HepG2 (cell line): ENCODE results near the gene DAZAP1. TPM values are rescaled to one million over a fixed set of nuclear protein-coding genes. Genes with fewer than 3 reads are reported as not detected.

Source experiments
- ATAC-seq: fragments of 200-7000 bp; cut with Tn5 transposase; 3 replicates; pipeline ENCODE4 v1.9.1; 2020; ENCODE audit warnings: mild to moderate bottlenecking, moderate library complexity
- BruUV-seq: library from RNA; stranded (reverse); fragments of 400-500 nt; replicated peaks from 2 replicates; lab custom pipeline; 2021; lab: Mats Ljungman, UMichigan
- CTCF ChIA-PET: fragments of 300-600 bp; formaldehyde crosslinking; extraction: SDS; loops from one replicate; lab custom pipeline; 2021; ENCODE audit warnings: low total read pairs, inconsistent platforms, low intra/inter-chr PET ratio; lab: Yijun Ruan, JAX
- POLR2A ChIA-PET: fragments of 350-600 bp; sonication (Branson Sonifier 250); formaldehyde crosslinking; loops from one replicate; lab custom pipeline; 2020; ENCODE audit warnings: antibody characterized with exemption, inconsistent platforms; lab: Yijun Ruan, JAX
- DNase-seq: peaks from one replicate; pipeline ENCODE4 v3.0.0-alpha.2; 2015; ENCODE audit warnings: low spot score
- FAIRE-seq: peaks from 3 replicates; lab custom pipeline; 2011; peaks lifted over from hg19 to GRCh38; lab: Jason Lieb, UNC
- H2AFZ ChIP-seq: one replicate; pipeline ENCODE4 v1.6.1; 2011; ENCODE audit warnings: low read length, inconsistent platforms
- H3K27ac ChIP-seq: fragments of 300-600 bp; 3 replicates; pipeline ENCODE4 v1.8.0; 2011; ENCODE audit warnings: mixed run types, mild to moderate bottlenecking, mixed read lengths, low read length, inconsistent platforms; ENCODE audit not compliant: insufficient read depth; ENCODE audit errors: extremely low read length
- H3K27me3 ChIP-seq, 2 experiments: fragments of 200-600 bp in 1 of 2; 2 replicates in 1 of 2; 3 replicates in 1 of 2; pipeline versions ENCODE4 v1.6.0 to v1.8.0; 2011; ENCODE audit warnings: low read length in 2 of 2, mild to moderate bottlenecking in 2 of 2, moderate library complexity in 2 of 2, inconsistent platforms in 1 of 2; ENCODE audit not compliant: insufficient read depth in 2 of 2, control insufficient read depth in 1 of 2
- H3K36me3 ChIP-seq, 2 experiments: fragments of 200-600 bp in 1 of 2; replicated peaks in 1 of 2; 2 replicates in 1 of 2; 3 replicates in 1 of 2; pipeline versions ENCODE4 v1.5.1 to v1.8.0; 2011; ENCODE audit warnings: low read length in 2 of 2, inconsistent platforms in 1 of 2; ENCODE audit not compliant: insufficient read depth in 2 of 2, control insufficient read depth in 1 of 2
- H3K4me1 ChIP-seq: 2 replicates; pipeline ENCODE4 v1.5.1; 2012; ENCODE audit warnings: low read length, inconsistent platforms; ENCODE audit not compliant: insufficient read depth
- H3K4me2 ChIP-seq: 2 replicates; pipeline ENCODE4 v1.6.0; 2011; ENCODE audit warnings: low read depth, low read length, inconsistent platforms
- H3K4me3 ChIP-seq, 3 experiments: fragments of 200-600 bp in 1 of 3; sonication (generic), shearing (Covaris generic) in 1 of 3; replicated peaks in 1 of 3; 2 replicates each; pipeline ENCODE4 v1.5.1; 2011 to 2016; ENCODE audit warnings: low read length in 3 of 3, inconsistent platforms in 2 of 3, low read depth in 2 of 3, mild to moderate bottlenecking in 2 of 3, control low read depth in 1 of 3, mixed read lengths in 1 of 3; ENCODE audit not compliant: insufficient read depth in 1 of 3
- H3K79me2 ChIP-seq: one replicate; pipeline ENCODE4 v1.6.1; 2011; ENCODE audit warnings: low read length, inconsistent platforms; ENCODE audit not compliant: insufficient read depth
- H3K9ac ChIP-seq: 2 replicates; pipeline ENCODE4 v1.6.0; 2011; ENCODE audit warnings: mild to moderate bottlenecking, low read depth, low read length, inconsistent platforms; ENCODE audit not compliant: insufficient read depth
- H3K9me3 ChIP-seq: 2 replicates; pipeline ENCODE4 v1.5.1; 2012; ENCODE audit warnings: mild to moderate bottlenecking, low read length
- H4K20me1 ChIP-seq: 2 replicates; pipeline ENCODE4 v1.6.0; 2011; ENCODE audit warnings: inconsistent platforms, mild to moderate bottlenecking, low read length, moderate library complexity; ENCODE audit not compliant: insufficient read depth
- FLYWCH1 ChIP-seq: sonication (generic); formaldehyde crosslinking; IDR thresholded peaks from 2 replicates; pipeline ENCODE4 v1.8.1; 2023; ENCODE audit warnings: mild to moderate bottlenecking, missing genetic modification reagents
- HOXA3 ChIP-seq: sonication (generic); formaldehyde crosslinking; IDR thresholded peaks from 2 replicates; pipeline ENCODE4 v1.5.0; 2020; ENCODE audit warnings: missing genetic modification reagents
- IKZF4 ChIP-seq: sonication (generic); formaldehyde crosslinking; IDR thresholded peaks from 2 replicates; pipeline ENCODE4 v1.5.1; 2020; ENCODE audit warnings: borderline replicate concordance, mild to moderate bottlenecking, low read depth, missing genetic modification reagents; ENCODE audit errors: not compliant biosample characterization
- IRF2 ChIP-seq: IDR thresholded peaks from 2 replicates; pipeline ENCODE4 v1.6.1; 2018; ENCODE audit warnings: missing genetic modification reagents, missing compliant biosample characterization
- KDM5A ChIP-seq: fragments of 200-600 bp; sonication (generic); IDR thresholded peaks from 2 replicates; pipeline ENCODE4 v1.7.0; 2018; ENCODE audit warnings: antibody characterized with exemption, mild to moderate bottlenecking, low read length, borderline replicate concordance
- NFYC ChIP-seq: IDR thresholded peaks from 2 replicates; pipeline ENCODE4 v1.6.1; 2016; ENCODE audit warnings: missing genetic modification reagents, missing compliant biosample characterization
- PRDM10 ChIP-seq: sonication (generic); formaldehyde crosslinking; IDR thresholded peaks from 2 replicates; pipeline ENCODE4 v1.4.0; 2020; ENCODE audit warnings: low read depth, missing genetic modification reagents
- TBL1XR1 ChIP-seq: fragments of 150-350 bp; IDR thresholded peaks from 2 replicates; pipeline ENCODE4 v1.6.1; 2014; ENCODE audit warnings: borderline replicate concordance, low read length; ENCODE audit not compliant: partially characterized antibody
- ZNF441 ChIP-seq: sonication (generic); formaldehyde crosslinking; IDR thresholded peaks from 2 replicates; pipeline ENCODE4 v1.7.0; 2021; ENCODE audit warnings: missing genetic modification reagents, borderline replicate concordance
- ZNF703 ChIP-seq: sonication (generic); formaldehyde crosslinking; IDR thresholded peaks from 2 replicates; pipeline ENCODE4 v1.5.1; 2020; ENCODE audit warnings: missing genetic modification reagents, mild to moderate bottlenecking, moderate library complexity, borderline replicate concordance
- WGBS: methylation state at CpG from one replicate; pipeline ENCODE4 v1.1.6; 2017; ENCODE audit warnings: low lambda C conversion rate; 5-methylcytosine and 5-hydroxymethylcytosine counted together
- in situ Hi-C: cut with HindIII; loops from 2 replicates; pipeline ENCODE4 v1.10.0; 2017; ENCODE audit warnings: low pct_unique_long_range_greater_than_20kb; ENCODE audit not compliant: extremely low pct_ligation_motif_present
- intact Hi-C: fragments of 100-400 bp; cut with micrococcal nuclease; formaldehyde crosslinking; loops from one replicate; pipeline ENCODE4 v1.10.0; 2022; ENCODE audit not compliant: unreplicated experiment
- polyA plus RNA-seq, 8 experiments: library from polyadenylated mRNA; depleted of rRNA in 3 of 8; stranded (reverse) in 7 of 8; unstranded in 1 of 8; fragments of >200 nt; fragmentation: Illumina TruSeq in 4 of 8; extraction: Trizol in 4 of 8; gene quantifications; 2 replicates each; pipeline versions ENCODE4 v1.2.1 to v1.2.3, GENCODE V29; 2011 to 2016; ENCODE audit warnings: low read depth in 4 of 8, missing spikeins in 1 of 8, mixed read lengths in 1 of 8; ENCODE audit not compliant: insufficient read depth in 1 of 8
- total RNA-seq, 5 experiments: library from RNA; depleted of rRNA; stranded (reverse); fragments of >200 nt; fragmentation: Illumina TruSeq; extraction: Trizol; gene quantifications; 2 replicates each; pipeline ENCODE4 v1.2.3, GENCODE V29; 2016; ENCODE audit warnings: low read depth in 1 of 5

Gene DAZAP1
- total and polyA plus RNA-seq, 2 of the 13 experiments (the other 11 are each of a cell fraction or from before 2014, with no cell fraction given): 63.3 to 79.2 TPM

DNA sequence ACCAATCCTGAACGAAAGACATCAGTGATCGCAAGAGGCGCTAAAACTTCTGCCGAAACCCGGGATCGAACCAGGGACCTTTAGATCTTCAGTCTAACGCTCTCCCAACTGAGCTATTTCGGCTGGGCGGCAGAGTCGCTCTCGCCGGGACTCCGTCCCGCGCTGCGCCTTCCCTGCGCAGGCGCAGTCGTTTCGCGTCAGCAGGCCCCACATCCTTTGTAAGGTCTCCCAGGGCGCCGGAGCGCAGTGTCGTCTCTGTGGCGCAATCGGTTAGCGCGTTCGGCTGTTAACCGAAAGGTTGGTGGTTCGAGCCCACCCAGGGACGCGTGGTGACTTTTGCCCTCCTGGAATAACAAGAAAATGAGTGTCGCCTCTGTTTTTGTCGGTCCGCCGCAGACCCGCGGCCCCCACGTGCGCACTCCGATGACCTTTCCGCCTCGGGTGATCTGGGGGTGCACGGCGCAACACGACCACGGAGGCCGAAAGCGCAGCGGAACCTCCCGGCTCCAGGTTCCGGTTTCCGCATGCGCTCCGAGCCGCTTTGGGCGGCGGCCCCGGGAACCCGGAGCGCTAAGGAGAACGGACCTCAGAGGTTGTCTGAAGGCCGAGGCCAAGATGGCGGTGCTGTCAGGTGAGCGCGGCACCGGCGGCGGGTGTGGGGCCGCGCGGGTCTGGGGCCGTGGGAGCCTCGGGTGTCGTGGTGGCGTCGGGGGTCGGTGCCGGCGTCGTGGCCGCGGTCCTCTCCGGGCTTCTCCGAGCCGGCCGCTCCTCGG, 23.9 kb upstream of the DAZAP1 start, which contains the start of gene NDUFS7 (continued):
- TF ChIP-seq IKZF4 (CRISPR knock-in tag) (peak; percentile 61), FLYWCH1 (CRISPR knock-in tag) (no peak), NFYC (CRISPR knock-in tag) (peak; percentile 29; the same call in 1 of the 2 replicates), ZNF441 (CRISPR knock-in tag) (peak; percentile 86), IRF2 (peak; percentile 97), HOXA3 (peak; percentile 99), TBL1XR1 (peak; percentile 76)

DNA sequence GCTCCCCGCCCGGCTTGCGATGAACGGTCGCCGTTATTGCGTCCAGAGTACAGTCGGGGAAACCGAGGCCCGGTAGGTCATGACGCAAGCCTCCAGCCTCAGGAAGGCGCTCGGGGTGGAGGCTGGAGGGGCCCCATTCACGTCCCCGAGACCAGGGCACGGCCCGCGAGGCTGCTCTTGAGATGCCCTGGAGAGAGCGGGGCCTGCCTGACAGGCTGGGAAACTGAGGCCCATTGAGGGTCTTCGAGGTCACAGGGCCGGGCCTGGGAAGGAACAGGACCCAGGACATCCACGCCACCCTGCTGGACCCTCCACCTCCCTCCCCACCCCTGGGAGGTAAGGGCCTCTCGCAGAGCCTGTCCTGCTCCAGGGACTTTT, 23.3 kb upstream of the DAZAP1 start:
- DNase-seq (no peak), FAIRE-seq (no peak), ATAC-seq (no peak; the same call in 1 of the 3 replicates)
- Histone ChIP-seq H3K4me3 (peak overlapping the region; percentile 73 to 95 (median 94)), H3K4me1 (peaks cover 32% of the 10 kb centered on the region), H3K9ac (peak overlapping the region; percentile 86), H3K79me2 (peaks cover 13% of the 10 kb centered on the region), H4K20me1 (no peaks in the 10 kb centered on the region), H2AFZ (no peak overlapping the region), H3K9me3 (no peaks in the 10 kb centered on the region), H3K4me2 (peak overlapping the region; percentile 80), H3K36me3 (peaks cover 5 to 10% of the 10 kb centered on the region in 2 experiments; a peak in 4 of 5 replicates), H3K27ac (peak overlapping the region; percentile 73), H3K27me3 (no peaks in the 10 kb centered on the region; a peak in 1 of 5 replicates)
- ChIA-PET CTCF (no interaction called here), POLR2A (no interaction called here)
- WGBS: 0% methylated on average over 10 of the region's 23 CpGs
- TSS peak; percentile 61 for BruUV-seq
- intact Hi-C loops (no loop called here), in situ Hi-C loops (no loop called here)
- TF ChIP-seq KDM5A (peak; percentile 97; the same call in 1 of the 2 replicates), ZNF703 (0 out of 2 replicates have a peak, but pooled peaks have one; percentile 64), PRDM10 (CRISPR knock-in tag) (no peak)
